Upper lobe of left lung (tissue), 4 donors: ENCODE results near the gene PRKCE.

Experiments
- CTCF ChIP-seq, 6 experiments: fragments of 450-650 bp in 4 of 6; fragments of 200-600 bp in 2 of 6; sonication (generic) in 2 of 6; IDR thresholded peaks; one replicate each; pipeline ENCODE4 v1.5.1; 2016 to 2019; ENCODE audit warnings: antibody characterized with exemption in 6 of 6
- EP300 ChIP-seq, 4 donors: sonication (generic); formaldehyde crosslinking; IDR thresholded peaks; one replicate each; pipeline ENCODE4 v1.5.1; 2017; ENCODE audit warnings: antibody characterized with exemption in 4 of 4, control low read depth in 2 of 4
- POLR2A ChIP-seq, 4 donors: fragments of 450-650 bp; IDR thresholded peaks; one replicate each; pipeline ENCODE4 v1.5.1; 2016 to 2017; ENCODE audit warnings: antibody characterized with exemption in 4 of 4, mild to moderate bottlenecking in 2 of 4
- POLR2AphosphoS5 ChIP-seq, 2 donors: sonication (generic); formaldehyde crosslinking; IDR thresholded peaks; one replicate each; pipeline ENCODE4 v1.5.1; 2017; ENCODE audit warnings: antibody characterized with exemption in 2 of 2

DNA sequence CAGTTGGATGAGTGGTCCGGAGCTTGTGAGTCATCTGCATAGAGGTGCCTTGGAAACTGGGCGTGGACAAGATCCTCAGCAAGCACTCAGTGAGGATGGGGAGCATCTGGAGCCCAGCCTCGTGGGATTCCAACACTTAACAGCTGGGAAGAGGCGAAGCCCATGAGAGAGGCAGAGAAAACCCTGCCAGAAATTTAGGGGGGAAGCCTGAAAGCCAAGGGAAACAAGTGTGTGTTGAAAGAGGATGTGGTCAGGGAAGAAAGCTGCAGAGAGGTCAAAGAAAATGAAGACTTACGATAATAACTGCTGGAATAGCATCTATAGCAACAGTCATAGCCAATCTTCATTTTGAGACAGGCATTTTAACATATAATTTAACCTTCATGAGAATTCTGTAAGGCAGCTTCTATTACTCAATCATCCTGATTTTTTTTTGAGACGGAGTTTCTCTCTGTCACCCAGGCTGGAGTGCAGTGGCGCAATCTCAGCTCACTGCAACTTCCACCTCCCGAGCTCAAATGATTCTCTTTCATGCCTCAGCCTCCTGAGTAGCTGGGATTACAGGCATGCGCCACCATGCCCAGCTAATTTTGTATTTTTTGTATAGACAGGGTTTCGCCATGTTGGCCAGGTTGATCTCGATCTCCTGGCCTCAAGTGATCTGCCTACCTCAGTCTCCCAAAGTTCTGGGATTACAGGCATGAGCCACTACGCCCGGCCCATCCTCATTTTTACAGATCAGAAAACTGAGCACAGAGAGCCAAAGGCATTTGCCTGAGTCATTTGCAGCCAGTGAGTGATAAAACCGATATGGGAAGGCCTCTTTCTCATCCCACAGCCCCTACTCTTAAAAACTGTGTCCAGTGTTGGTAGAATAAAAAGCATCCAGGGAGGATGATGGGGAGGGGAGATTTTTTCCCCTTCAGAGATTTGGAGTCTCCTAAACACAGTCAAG, 431.3 kb downstream of the PRKCE start:
- TF ChIP-seq CTCF (IDR thresholded peaks at IDR 0.05) = no peak
- no peak for TF ChIP-seq EP300 (IDR thresholded peaks at IDR 0.05)
- no peak for TF ChIP-seq POLR2A (IDR thresholded peaks at IDR 0.05)
- peak in 1 of 2 donors; percentile 2 for TF ChIP-seq POLR2AphosphoS5 (IDR thresholded peaks at IDR 0.05)
